ENCODE data around the gene MLX.

MLX gene

GRCh38 chr17:42562388-42563142, 4.3 kb upstream of the MLX start:
- H3K9ac ChIP-seq (ENCODE audit: low read depth, low read length) = peak overlapping the region; percentile 89
- peak overlapping the region; percentile 77 for H3K4me3 ChIP-seq (ENCODE audit: low read length)
- peaks cover 27% of the 10 kb centered on the region for H3K36me3 ChIP-seq (ENCODE audit: insufficient read depth, low read length)
- no peaks in the 10 kb centered on the region for H3K27me3 ChIP-seq (ENCODE audit: control insufficient read depth, insufficient read depth, low read length)
- H3K4me1 ChIP-seq (ENCODE audit: control insufficient read depth, insufficient read depth, low read length) = peaks cover 30% of the 10 kb centered on the region
- no peaks in the 10 kb centered on the region for H3K9me3 ChIP-seq (replicated peaks; ENCODE audit: low read length)
- peak overlapping the region; percentile 97 for H3K4me2 ChIP-seq (ENCODE audit: low read length)

- H3K9me3 ChIP-seq (replicated peaks; ENCODE audit: low read length) = no peaks in the 10 kb centered on the region
- peaks cover 27% of the 10 kb centered on the region for H3K36me3 ChIP-seq (ENCODE audit: insufficient read depth, low read length)
- peak overlapping the region; percentile 77 for H3K4me3 ChIP-seq (ENCODE audit: low read length)
- H3K9ac ChIP-seq (ENCODE audit: low read depth, low read length) = peak overlapping the region; percentile 89
- H3K4me2 ChIP-seq (ENCODE audit: low read length) = peak overlapping the region; percentile 97
- H3K27me3 ChIP-seq (ENCODE audit: control insufficient read depth, insufficient read depth, low read length) = no peaks in the 10 kb centered on the region
- H3K4me1 ChIP-seq (ENCODE audit: control insufficient read depth, insufficient read depth, low read length) = peaks cover 34% of the 10 kb centered on the region
These were observed 3.8 kb upstream of the MLX start for GRCh38 chr17:42563143-42563509.

GRCh38 chr17:42563543-42563942, 3.4 kb upstream of the MLX start:
- peak overlapping the region; percentile 77 for H3K4me3 ChIP-seq (ENCODE audit: low read length)
- H3K9ac ChIP-seq (ENCODE audit: low read depth, low read length) = peak overlapping the region; percentile 89

GRCh38 chr17:42563950-42564349, 3.0 kb upstream of the MLX start:
- Histone ChIP-seq H3K36me3 (ENCODE audit: insufficient read depth, low read length) (peaks cover 34% of the 10 kb centered on the region), H3K4me3 (ENCODE audit: low read length) (no peak overlapping the region), H3K4me1 (ENCODE audit: control insufficient read depth, insufficient read depth, low read length) (peaks cover 40% of the 10 kb centered on the region), H3K9me3 (replicated peaks; ENCODE audit: low read length) (no peaks in the 10 kb centered on the region), H3K9ac (ENCODE audit: low read depth, low read length) (peak overlapping the region; percentile 89), H3K4me2 (ENCODE audit: low read length) (peak overlapping the region; percentile 97), H3K27me3 (ENCODE audit: control insufficient read depth, insufficient read depth, low read length) (no peaks in the 10 kb centered on the region)

More at GRCh38 chr17:42563543-42563942, 3.4 kb upstream of the MLX start:
- Histone ChIP-seq H3K27me3 (ENCODE audit: control insufficient read depth, insufficient read depth, low read length) (no peaks in the 10 kb centered on the region), H3K4me1 (ENCODE audit: control insufficient read depth, insufficient read depth, low read length) (peaks cover 36% of the 10 kb centered on the region), H3K4me2 (ENCODE audit: low read length) (peak overlapping the region; percentile 97), H3K36me3 (ENCODE audit: insufficient read depth, low read length) (peaks cover 30% of the 10 kb centered on the region), H3K9me3 (replicated peaks; ENCODE audit: low read length) (no peaks in the 10 kb centered on the region)

GRCh38 chr17:42564815-42565522, 1.9 kb upstream of the MLX start:
- Histone ChIP-seq H3K4me1 (ENCODE audit: control insufficient read depth, insufficient read depth, low read length) (peaks cover 49% of the 10 kb centered on the region), H3K36me3 (ENCODE audit: insufficient read depth, low read length) (peaks cover 45% of the 10 kb centered on the region), H3K9ac (ENCODE audit: low read depth, low read length) (no peak overlapping the region), H3K9me3 (replicated peaks; ENCODE audit: low read length) (no peaks in the 10 kb centered on the region), H3K27me3 (ENCODE audit: control insufficient read depth, insufficient read depth, low read length) (no peaks in the 10 kb centered on the region), H3K4me3 (ENCODE audit: low read length) (no peak overlapping the region), H3K4me2 (ENCODE audit: low read length) (no peak overlapping the region)

- H3K9ac ChIP-seq (ENCODE audit: low read depth, low read length) = no peak overlapping the region
- peaks cover 50% of the 10 kb centered on the region for H3K36me3 ChIP-seq (ENCODE audit: insufficient read depth, low read length)
These were observed 1.2 kb upstream of the MLX start for GRCh38 chr17:42565523-42566214.

GRCh38 chr17:42566215-42566882, 551 bp upstream of the MLX start:
- Histone ChIP-seq H3K4me1 (ENCODE audit: control insufficient read depth, insufficient read depth, low read length) (peaks cover 46% of the 10 kb centered on the region), H3K9ac (ENCODE audit: low read depth, low read length) (peak overlapping the region; percentile 89), H3K9me3 (replicated peaks; ENCODE audit: low read length) (no peaks in the 10 kb centered on the region), H3K4me3 (ENCODE audit: low read length) (peak overlapping the region; percentile 92), H3K4me2 (ENCODE audit: low read length) (peak overlapping the region; percentile 94), H3K27me3 (ENCODE audit: control insufficient read depth, insufficient read depth, low read length) (no peaks in the 10 kb centered on the region), H3K36me3 (ENCODE audit: insufficient read depth, low read length) (peaks cover 56% of the 10 kb centered on the region)

More at GRCh38 chr17:42565523-42566214, 1.2 kb upstream of the MLX start:
- no peak overlapping the region for H3K4me2 ChIP-seq (ENCODE audit: low read length)
- H3K4me1 ChIP-seq (ENCODE audit: control insufficient read depth, insufficient read depth, low read length) = peaks cover 48% of the 10 kb centered on the region
- no peaks in the 10 kb centered on the region for H3K9me3 ChIP-seq (replicated peaks; ENCODE audit: low read length)
- H3K27me3 ChIP-seq (ENCODE audit: control insufficient read depth, insufficient read depth, low read length) = no peaks in the 10 kb centered on the region
- no peak overlapping the region for H3K4me3 ChIP-seq (ENCODE audit: low read length)

GRCh38 chr17:42568341-42569111, 1.6 kb downstream of the MLX start:
- Histone ChIP-seq H3K9ac (ENCODE audit: low read depth, low read length) (no peak overlapping the region), H3K9me3 (replicated peaks; ENCODE audit: low read length) (no peaks in the 10 kb centered on the region), H3K4me3 (ENCODE audit: low read length) (no peak overlapping the region), H3K36me3 (ENCODE audit: insufficient read depth, low read length) (peaks cover 78% of the 10 kb centered on the region), H3K27me3 (ENCODE audit: control insufficient read depth, insufficient read depth, low read length) (no peaks in the 10 kb centered on the region), H3K4me2 (ENCODE audit: low read length) (peak overlapping the region; percentile 46), H3K4me1 (ENCODE audit: control insufficient read depth, insufficient read depth, low read length) (peaks cover 34% of the 10 kb centered on the region)

GRCh38 chr17:42571435-42572225, 4.7 kb downstream of the MLX start:
- Histone ChIP-seq H3K36me3 (ENCODE audit: insufficient read depth, low read length) (peaks cover 67% of the 10 kb centered on the region), H3K4me1 (ENCODE audit: control insufficient read depth, insufficient read depth, low read length) (peaks cover 32% of the 10 kb centered on the region), H3K9ac (ENCODE audit: low read depth, low read length) (no peak overlapping the region), H3K4me3 (ENCODE audit: low read length) (no peak overlapping the region), H3K27me3 (ENCODE audit: control insufficient read depth, insufficient read depth, low read length) (no peaks in the 10 kb centered on the region), H3K9me3 (replicated peaks; ENCODE audit: low read length) (no peaks in the 10 kb centered on the region), H3K4me2 (ENCODE audit: low read length) (no peak overlapping the region)

GRCh38 chr17:42573095-42573494, 6.2 kb downstream of the MLX start:
- Histone ChIP-seq H3K4me3 (ENCODE audit: low read length) (no peak overlapping the region), H3K4me2 (ENCODE audit: low read length) (no peak overlapping the region), H3K4me1 (ENCODE audit: control insufficient read depth, insufficient read depth, low read length) (peaks cover 26% of the 10 kb centered on the region), H3K9me3 (replicated peaks; ENCODE audit: low read length) (no peaks in the 10 kb centered on the region), H3K27me3 (ENCODE audit: control insufficient read depth, insufficient read depth, low read length) (no peaks in the 10 kb centered on the region), H3K9ac (ENCODE audit: low read depth, low read length) (no peak overlapping the region), H3K36me3 (ENCODE audit: insufficient read depth, low read length) (peaks cover 67% of the 10 kb centered on the region)

Measured in skeletal muscle satellite cell (primary cell).